Aorta (tissue), 5 donors: ENCODE data around the gene RAB6A. TPM values are rescaled to one million over a fixed set of nuclear protein-coding genes. Genes with fewer than 3 reads are reported as not detected.
A peak's percentile ranks its signal among the peaks of the same experiment; 100 is the strongest.

Experiments used
- ATAC-seq: fragments of 200-7000 bp; cut with Tn5 transposase; one replicate; pipeline ENCODE4 v1.9.1; 2022; ENCODE audit warnings: moderate library complexity; ENCODE audit not compliant: low FRiP score
- DNase-seq, 2 donors: peaks; one replicate each; pipeline ENCODE4 v3.0.0-alpha.2; 2020
- H3K27ac ChIP-seq, 2 donors: one replicate each; pipeline ENCODE4 v1.5.1; 2013; ENCODE audit warnings: low read length in 2 of 2, mild to moderate bottlenecking in 2 of 2, moderate library complexity in 2 of 2, control low read depth in 1 of 2, inconsistent platforms in 1 of 2, low read depth in 1 of 2
- H3K27me3 ChIP-seq, 2 donors: one replicate each; pipeline ENCODE4 v1.6.1; 2013; ENCODE audit warnings: control low read depth in 1 of 2, low read length in 1 of 2, mild to moderate bottlenecking in 1 of 2, moderate library complexity in 1 of 2; ENCODE audit not compliant: insufficient read depth in 2 of 2, control insufficient read depth in 1 of 2
- H3K36me3 ChIP-seq, 2 donors: one replicate each; pipeline ENCODE4 v1.6.1; 2013; ENCODE audit warnings: control low read depth in 1 of 2, low read length in 1 of 2, mild to moderate bottlenecking in 1 of 2; ENCODE audit not compliant: insufficient read depth in 2 of 2, control insufficient read depth in 1 of 2
- H3K4me1 ChIP-seq, 2 donors: one replicate each; pipeline ENCODE4 v1.6.1; 2013; ENCODE audit warnings: low read length in 2 of 2, control low read depth in 1 of 2, mild to moderate bottlenecking in 1 of 2, moderate library complexity in 1 of 2; ENCODE audit not compliant: insufficient read depth in 2 of 2, control insufficient read depth in 1 of 2
- H3K4me3 ChIP-seq, 2 donors: one replicate each; pipeline ENCODE4 v1.5.1; 2013; ENCODE audit warnings: low read length in 2 of 2, control low read depth in 1 of 2, mild to moderate bottlenecking in 1 of 2
- H3K9me3 ChIP-seq: one replicate; pipeline ENCODE4 v1.6.1; 2013; ENCODE audit warnings: mild to moderate bottlenecking, low read length; ENCODE audit not compliant: control insufficient read depth
- WGBS, 2 donors: extraction: QIAGEN DNeasy Blood & Tissue Kit; methylation state at CpG; one replicate each; pipeline ENCODE4 v1.1.7; 2013; 5-methylcytosine and 5-hydroxymethylcytosine counted together
- intact Hi-C, 2 donors: fragments of 100-400 bp; cut with DNase I; formaldehyde crosslinking; loops; one replicate each; pipeline versions ENCODE4 v1.14.2 to v1.15.0; 2022
- polyA plus RNA-seq, 2 donors: library from polyadenylated mRNA; stranded (reverse); fragments of 200-250 nt; gene quantifications; one replicate each; pipeline ENCODE4 v1.2.3, GENCODE V29; 2013
- total RNA-seq, 2 donors: library from RNA; stranded (reverse); fragmentation: NEBNext Ultra II Directional; extraction: Animal tissue kit (Norgen Biotek cat#: 25700); gene quantifications; one replicate each; pipeline ENCODE4 v1.2.1, GENCODE V29; 2021
- donor health status: healthy with polysubstance abuse.
- donor health status: Bipolar disorder and iron deficiency.
- donor health status: DM: no; HTN: no; CAD: no.
- donor health status: DM: no; HTN: no; CAD: no.
- donor health status: DM: yes; HTN: yes; CAD: no.

Gene RAB6A
- total and polyA plus RNA-seq, 4 donors = 72.1 to 158 (median 146) TPM

DNA sequence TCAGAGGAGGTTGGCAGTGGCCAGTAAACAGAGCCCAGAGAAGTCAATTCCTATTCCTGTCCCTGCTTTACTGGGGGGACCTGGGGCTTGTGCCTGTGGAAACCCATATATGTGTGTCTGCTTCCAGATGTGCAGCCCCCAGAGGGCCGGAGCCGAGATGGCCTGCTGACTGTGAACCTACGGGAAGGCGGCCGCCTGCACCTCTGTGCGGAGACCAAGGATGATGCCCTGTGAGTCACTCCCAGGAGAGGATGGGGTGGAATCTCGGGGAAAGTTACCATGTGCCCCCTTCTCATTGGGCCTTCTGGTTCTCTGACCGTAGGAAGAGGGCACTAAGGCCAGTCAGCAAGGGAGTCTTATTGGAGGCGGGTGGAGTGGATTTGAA, 109.2 kb downstream of the RAB6A start:
- 94% methylated on average over 9 of the region's 9 CpGs for WGBS, 2 donors
- H3K4me3 ChIP-seq = no peak overlapping the region
- H3K4me1 ChIP-seq = no peaks in the 10 kb centered on the region
- ATAC-seq (no peak), DNase-seq (no peak)
- intact Hi-C loops = no loop called here
- no peaks in the 10 kb centered on the region for H3K9me3 ChIP-seq
- no peaks in the 10 kb centered on the region for H3K27me3 ChIP-seq
- H3K27ac ChIP-seq = no peak overlapping the region
- H3K36me3 ChIP-seq = no peaks in the 10 kb centered on the region

DNA sequence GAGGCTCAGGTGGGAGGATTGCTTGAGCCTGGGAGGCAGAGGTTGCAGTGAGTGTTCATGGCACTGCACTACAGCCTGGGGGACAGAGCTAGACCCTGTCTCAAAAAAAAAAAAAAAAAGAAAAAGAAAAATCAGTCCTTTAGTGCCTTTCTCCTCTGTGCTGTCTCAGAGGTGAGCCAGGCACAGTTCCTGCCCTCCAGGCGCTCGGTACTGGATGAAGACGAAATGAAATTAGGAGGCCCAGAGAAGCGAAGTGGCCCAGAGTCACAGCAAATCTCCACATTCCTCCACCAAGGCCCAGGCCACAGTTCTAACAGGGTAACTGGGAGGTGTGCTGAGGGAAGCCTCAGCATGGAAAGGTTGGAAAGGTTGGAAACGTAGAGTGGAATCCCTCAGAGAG, 109.6 kb downstream of the RAB6A start:
- intact Hi-C loops = no loop called here
- 95% methylated on average over 5 of the region's 5 CpGs for WGBS, 2 donors
- no peak for DNase-seq
- no peak for ATAC-seq
- Histone ChIP-seq H3K9me3 (no peaks in the 10 kb centered on the region), H3K4me3 (no peak overlapping the region), H3K27me3 (no peaks in the 10 kb centered on the region), H3K27ac (no peak overlapping the region), H3K36me3 (no peaks in the 10 kb centered on the region), H3K4me1 (no peaks in the 10 kb centered on the region)

DNA sequence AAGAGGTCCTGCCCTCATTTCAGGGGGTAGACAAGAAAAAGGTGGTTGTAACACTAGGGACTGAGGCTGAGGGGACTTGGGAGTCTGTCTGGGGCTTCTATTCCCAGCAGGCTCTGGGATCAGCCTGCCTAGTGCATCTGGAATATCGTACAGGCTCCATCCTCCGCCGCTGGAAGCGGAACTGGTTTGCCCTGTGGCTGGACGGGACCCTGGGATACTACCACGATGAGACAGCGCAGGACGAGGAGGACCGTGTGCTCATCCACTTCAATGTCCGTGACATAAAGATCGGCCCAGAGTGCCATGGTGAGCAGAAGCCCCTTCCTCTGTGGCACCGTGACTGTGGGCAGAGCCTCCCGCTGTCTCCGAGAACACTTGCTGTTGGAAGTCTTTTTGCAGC, 110.5 kb downstream of the RAB6A start:
- DNase-seq (no peak), ATAC-seq (no peak)
- H3K4me3 ChIP-seq = no peak overlapping the region
- H3K27ac ChIP-seq = no peak overlapping the region
- H3K9me3 ChIP-seq = no peaks in the 10 kb centered on the region
- no peaks in the 10 kb centered on the region for H3K4me1 ChIP-seq
- 93% methylated on average over 14 of the region's 14 CpGs for WGBS, 2 donors
- H3K27me3 ChIP-seq = no peaks in the 10 kb centered on the region
- intact Hi-C loops = no loop called here
- no peaks in the 10 kb centered on the region for H3K36me3 ChIP-seq

DNA sequence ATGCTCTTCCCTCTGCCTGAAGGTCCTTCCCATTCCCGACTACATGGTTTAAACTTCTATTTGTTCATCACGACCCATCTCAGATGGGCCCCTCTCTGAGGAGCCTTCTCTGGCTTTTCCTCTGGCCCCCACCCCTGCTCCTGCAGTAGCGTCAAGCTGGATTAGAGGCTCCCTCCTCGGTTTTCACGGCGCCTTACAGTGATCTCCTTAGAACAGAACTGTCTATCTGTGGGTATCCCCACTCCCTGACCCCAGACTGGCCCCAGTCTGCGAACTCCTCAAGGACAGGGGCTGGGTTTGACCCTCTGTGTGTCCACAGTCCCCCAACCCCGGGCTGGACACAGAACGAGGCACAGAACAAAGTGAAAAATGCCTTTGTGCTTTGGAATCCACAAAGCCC, 111.7 kb downstream of the RAB6A start:
- DNase-seq (no peak), ATAC-seq (no peak)
- no peaks in the 10 kb centered on the region for H3K36me3 ChIP-seq
- H3K27me3 ChIP-seq = no peaks in the 10 kb centered on the region
- no peak overlapping the region for H3K27ac ChIP-seq
- no peak overlapping the region for H3K4me3 ChIP-seq
- H3K4me1 ChIP-seq = no peaks in the 10 kb centered on the region
- intact Hi-C loops = no loop called here
- no peaks in the 10 kb centered on the region for H3K9me3 ChIP-seq
- 72 to 76% methylated on average over 9 of the region's 9 CpGs for WGBS, 2 donors

DNA sequence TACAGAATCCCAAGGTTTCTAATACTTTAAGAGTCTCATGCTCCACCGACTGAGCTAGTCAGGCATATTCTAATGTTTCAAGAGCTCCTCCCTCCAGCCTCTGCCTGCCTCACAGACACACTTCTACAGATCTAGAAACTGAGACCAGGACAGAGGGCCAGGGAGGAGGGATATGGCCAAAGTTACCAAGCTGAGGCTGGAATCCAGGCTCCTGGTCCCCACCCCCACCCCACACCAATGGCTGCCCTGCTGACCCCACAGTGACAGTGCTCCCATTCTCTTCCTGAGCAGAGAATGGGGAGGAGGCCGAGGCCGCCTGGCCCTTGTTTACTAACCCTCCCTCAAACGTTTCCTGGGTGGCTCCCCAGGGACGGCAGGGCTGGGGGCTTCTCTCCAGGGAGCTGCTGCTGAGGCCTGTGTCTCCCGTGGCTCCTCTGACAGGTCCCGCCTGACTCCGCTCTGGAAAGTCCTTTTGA, 112.3 kb downstream of the RAB6A start:
- Histone ChIP-seq H3K36me3 (no peaks in the 10 kb centered on the region), H3K4me3 (no peak overlapping the region), H3K27me3 (no peaks in the 10 kb centered on the region), H3K4me1 (no peaks in the 10 kb centered on the region), H3K9me3 (no peaks in the 10 kb centered on the region), H3K27ac (no peak overlapping the region)
- intact Hi-C loops = no loop called here
- DNase-seq (no peak), ATAC-seq (no peak)
- 64 to 71% methylated on average over 8 of the region's 8 CpGs for WGBS, 2 donors

DNA sequence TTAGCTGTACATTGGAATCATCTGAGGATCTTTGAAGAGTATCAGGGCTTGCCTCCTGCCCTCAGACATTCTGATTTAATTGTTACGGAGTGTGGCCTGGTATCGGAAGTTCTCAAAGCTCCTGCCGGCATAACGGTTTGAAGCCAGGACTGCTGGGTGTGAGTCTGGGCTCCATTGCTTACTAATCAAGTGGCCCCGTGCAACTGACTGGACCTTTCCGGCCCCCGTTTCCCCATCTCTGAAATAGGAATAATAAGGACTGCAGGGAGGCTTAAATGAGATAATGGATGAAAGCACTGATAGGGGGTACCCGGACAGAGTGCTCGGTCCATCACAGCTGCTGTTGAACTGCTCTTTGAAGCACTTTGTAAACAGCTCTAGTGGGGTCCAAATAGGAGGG, 112.8 kb downstream of the RAB6A start:
- Histone ChIP-seq H3K4me3 (no peak overlapping the region), H3K27ac (no peak overlapping the region), H3K27me3 (no peaks in the 10 kb centered on the region), H3K9me3 (no peaks in the 10 kb centered on the region), H3K4me1 (no peaks in the 10 kb centered on the region), H3K36me3 (no peaks in the 10 kb centered on the region)
- intact Hi-C loops = no loop called here
- DNase-seq = no peak
- ATAC-seq = no peak
- WGBS, 2 donors = 93 to 95% methylated on average over 9 of the region's 9 CpGs

DNA sequence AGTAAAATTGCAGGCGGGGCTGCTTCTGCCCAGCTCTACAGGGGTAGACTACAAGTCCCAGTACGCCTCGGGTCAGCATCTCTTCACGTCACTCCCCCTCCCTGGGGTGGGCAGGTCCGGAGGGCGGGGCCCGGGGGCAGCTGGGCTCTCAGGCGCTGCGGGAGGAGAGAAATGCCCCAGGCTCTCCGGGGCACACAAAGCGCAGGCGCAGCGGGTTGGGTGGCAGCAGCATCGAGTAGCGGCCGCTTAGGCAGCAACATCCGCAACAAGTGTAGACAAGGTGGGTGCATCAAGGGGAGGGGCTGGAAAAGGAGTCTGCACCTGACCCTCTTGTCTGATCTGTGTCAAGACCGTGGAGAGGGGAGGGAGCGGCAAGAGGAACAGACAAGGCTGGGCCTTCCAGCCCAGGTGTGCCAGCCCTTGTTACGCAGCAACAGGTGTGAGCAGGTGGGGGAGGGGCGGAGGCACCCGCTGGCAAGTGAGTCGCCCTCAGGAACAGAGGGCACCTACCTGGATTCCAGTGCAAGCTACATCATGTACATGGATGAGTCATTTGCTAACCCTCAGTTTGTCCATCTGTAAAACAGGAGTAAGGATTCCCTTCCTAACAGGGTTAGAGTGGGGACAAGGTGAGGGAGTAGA, 113.3 kb downstream of the RAB6A start:
- peak; percentile 96 for DNase-seq
- ATAC-seq = peak; percentile 92
- no peak overlapping the region for H3K4me3 ChIP-seq
- no peaks in the 10 kb centered on the region for H3K27me3 ChIP-seq
- no peaks in the 10 kb centered on the region for H3K9me3 ChIP-seq
- 10 to 13% methylated on average over 22 to 23 of the region's 23 CpGs for WGBS, 2 donors
- no peak overlapping the region for H3K27ac ChIP-seq
- no peaks in the 10 kb centered on the region for H3K4me1 ChIP-seq
- intact Hi-C loops = no loop called here
- H3K36me3 ChIP-seq = no peaks in the 10 kb centered on the region

DNA sequence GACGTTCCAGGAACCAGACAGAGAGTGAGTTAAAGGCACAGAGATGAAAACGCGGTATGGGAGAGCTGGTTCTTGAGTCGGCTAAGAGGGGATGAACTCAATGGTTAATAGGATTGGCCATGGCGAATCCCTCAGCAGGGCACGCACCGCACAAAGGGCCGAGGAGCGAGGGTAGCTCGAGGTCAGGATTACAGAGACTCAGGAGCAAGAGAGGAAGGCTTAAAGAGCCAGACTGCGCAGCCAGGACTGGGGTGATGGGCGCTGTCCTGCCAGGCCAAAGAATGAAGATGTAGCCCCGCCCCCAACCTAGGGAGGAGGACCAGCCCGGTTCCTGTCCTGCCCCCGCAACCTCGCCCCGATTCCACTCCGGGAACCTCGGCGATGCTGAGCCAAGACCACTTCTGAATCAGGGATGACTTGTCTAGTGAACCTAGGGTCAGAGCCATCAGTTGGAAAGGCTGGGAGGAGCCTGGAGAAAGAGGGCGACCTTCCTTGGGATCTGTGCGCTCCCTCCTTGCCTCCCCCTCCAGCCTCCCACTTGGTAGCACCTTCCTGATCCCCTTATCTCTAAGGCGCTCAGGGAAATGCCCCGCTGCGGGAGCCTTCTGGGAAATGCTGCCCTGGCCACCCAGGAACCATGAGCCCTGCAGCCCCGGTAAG, 114.8 kb downstream of the RAB6A start, which contains the start of gene PLEKHB1:
PLEKHB1 (plus strand) TSS at position 610 of the 660 bp plus-strand sequence; CDS start at position 638, 28 bp downstream.
- no peaks in the 10 kb centered on the region for H3K36me3 ChIP-seq
- no peaks in the 10 kb centered on the region for H3K9me3 ChIP-seq
- WGBS, 2 donors = 48 to 52% methylated on average over 26 of the region's 26 CpGs
- peak in 1 of 2 donors; percentile 62 for DNase-seq
- no peak within 1 kb of the TSS for H3K27ac ChIP-seq
- no peaks in the 10 kb centered on the region for H3K4me1 ChIP-seq
- no peak within 1 kb of the TSS for H3K4me3 ChIP-seq
- intact Hi-C loops = no loop called here
- no peak for ATAC-seq
- H3K27me3 ChIP-seq = no peaks in the 10 kb centered on the region
